Measurements from ENCODE around the gene FOXRED2. TPM values are rescaled to one million over a fixed set of nuclear protein-coding genes. Genes with fewer than 3 reads are reported as not detected.

FOXRED2 gene
- total and polyA plus RNA-seq, 2 donors (not counting 1 experiment from before 2014, with no cell fraction given): 0.86 to 7.4 TPM

- intact Hi-C loops (cut with micrococcal nuclease): no loop called here
- no peak overlapping the region for H3K4me2 ChIP-seq (replicated peaks; ENCODE audit: low read depth, low read length, poor library complexity, severe bottlenecking)
- H3K9ac ChIP-seq (ENCODE audit: low read length): no peak overlapping the region
- no peaks in the 10 kb centered on the region for H4K20me1 ChIP-seq (ENCODE audit: control insufficient read depth, insufficient read depth, low read length, poor library complexity, severe bottlenecking)
- CTCF ChIA-PET: interaction anchor here (4.4 to 29.7 kb wide), 2 partner anchors 11 to 171 kb away, joined by 16 to 607 read pairs; no protein-coding TSS in a partner anchor
- no peak for ATAC-seq (ENCODE audit: low read depth)
- DNase-seq: no peak
- H3K27me3 ChIP-seq (replicated peaks in 1 of 4; ENCODE audit: control extremely low read depth in 1 of 4, control insufficient read depth in 3 of 4, insufficient read depth in 4 of 4, low read length in 3 of 4): no peaks in the 10 kb centered on the region
- POLR2A ChIA-PET: no interaction called here
- TF ChIP-seq EZH2 (IDR thresholded peaks at IDR 0.05; ENCODE audit: borderline replicate concordance, insufficient read depth, low read depth, low read length, poor library complexity, severe bottlenecking): no peak
- TF ChIP-seq CTCF (IDR thresholded peaks at IDR 0.05): no peak
- no peak overlapping the region for H3K4me3 ChIP-seq (ENCODE audit: control extremely low read depth in 1 of 5, extremely low read depth in 1 of 5, insufficient read depth in 1 of 5, low read depth in 2 of 5, low read length in 4 of 5)
- no peak overlapping the region for H2AFZ ChIP-seq (ENCODE audit: insufficient read depth, low read depth, low read length, poor library complexity, severe bottlenecking)
- H3K27me3 Mint-ChIP-seq: no peaks in the 10 kb centered on the region
- no peak overlapping the region for H3K4me3 Mint-ChIP-seq
- no peaks in the 10 kb centered on the region for H3K9me3 ChIP-seq (ENCODE audit: control extremely low read depth in 1 of 3, control insufficient read depth in 2 of 3, insufficient read depth in 1 of 3, low read length in 2 of 3)
- H3K4me1 ChIP-seq (ENCODE audit: control insufficient read depth in 2 of 2, insufficient read depth in 2 of 2, low read length in 2 of 2): peaks cover 0 to 5% of the 10 kb centered on the region in 2 donors
- no peak overlapping the region for H3K27ac ChIP-seq (ENCODE audit: low read length in 2 of 2)
- H3K36me3 ChIP-seq (replicated peaks in 1 of 2; ENCODE audit: control extremely low read depth in 1 of 2, control insufficient read depth in 1 of 2, extremely low read depth in 1 of 2, insufficient read depth in 2 of 2, low read length in 1 of 2): peaks cover 0 to 71% of the 10 kb centered on the region in 2 experiments
- 100% methylated on average over 1 of the region's 6 CpGs for WGBS (ENCODE audit: insufficient coverage)
- no peak overlapping the region for H3K27ac Mint-ChIP-seq
- H3K4me1 Mint-ChIP-seq: peaks cover 4% of the 10 kb centered on the region
- no peaks in the 10 kb centered on the region for H3K9me3 Mint-ChIP-seq (ENCODE audit: insufficient read depth)
- peaks cover 26% of the 10 kb centered on the region for H3K79me2 ChIP-seq (ENCODE audit: control insufficient read depth, insufficient read depth, low read length)
These were observed 31.5 kb downstream of the FOXRED2 start for GRCh38 chr22:36475341-36475740.

GRCh38 chr22:36472689-36473088, 34.2 kb downstream of the FOXRED2 start:
- H3K27me3 ChIP-seq (replicated peaks in 1 of 4; ENCODE audit: control extremely low read depth in 1 of 4, control insufficient read depth in 3 of 4, insufficient read depth in 4 of 4, low read length in 3 of 4): no peaks in the 10 kb centered on the region
- no peak overlapping the region for H3K27ac Mint-ChIP-seq
- ATAC-seq (ENCODE audit: low read depth) (no peak), DNase-seq (no peak)
- WGBS (ENCODE audit: insufficient coverage): 100% methylated on average over 4 of the region's 13 CpGs
- TF ChIP-seq CTCF (IDR thresholded peaks at IDR 0.05) (no peak), EZH2 (IDR thresholded peaks at IDR 0.05; ENCODE audit: borderline replicate concordance, insufficient read depth, low read depth, low read length, poor library complexity, severe bottlenecking) (no peak)
- peaks cover 4 to 59% of the 10 kb centered on the region in 2 experiments for H3K36me3 ChIP-seq (replicated peaks in 1 of 2; ENCODE audit: control extremely low read depth in 1 of 2, control insufficient read depth in 1 of 2, extremely low read depth in 1 of 2, insufficient read depth in 2 of 2, low read length in 1 of 2)
- H2AFZ ChIP-seq (ENCODE audit: insufficient read depth, low read depth, low read length, poor library complexity, severe bottlenecking): no peak overlapping the region
- H3K79me2 ChIP-seq (ENCODE audit: control insufficient read depth, insufficient read depth, low read length): peaks cover 28% of the 10 kb centered on the region
- H3K27me3 Mint-ChIP-seq: no peaks in the 10 kb centered on the region
- peaks cover 4 to 7% of the 10 kb centered on the region in 2 donors for H3K4me1 ChIP-seq (ENCODE audit: control insufficient read depth in 2 of 2, insufficient read depth in 2 of 2, low read length in 2 of 2)
- intact Hi-C loops (cut with micrococcal nuclease): no loop called here
- no peaks in the 10 kb centered on the region for H3K9me3 Mint-ChIP-seq (ENCODE audit: insufficient read depth)
- no peak overlapping the region for H3K4me3 Mint-ChIP-seq
- no peak overlapping the region for H3K4me2 ChIP-seq (replicated peaks; ENCODE audit: low read depth, low read length, poor library complexity, severe bottlenecking)
- no peaks in the 10 kb centered on the region for H4K20me1 ChIP-seq (ENCODE audit: control insufficient read depth, insufficient read depth, low read length, poor library complexity, severe bottlenecking)
- H3K9ac ChIP-seq (ENCODE audit: low read length): no peak overlapping the region
- H3K9me3 ChIP-seq (ENCODE audit: control extremely low read depth in 1 of 3, control insufficient read depth in 2 of 3, insufficient read depth in 1 of 3, low read length in 2 of 3): no peaks in the 10 kb centered on the region
- H3K4me1 Mint-ChIP-seq: peaks cover 8% of the 10 kb centered on the region
- ChIA-PET POLR2A (no interaction called here), CTCF (interaction anchor here (0.6 to 29.7 kb wide), 4 partner anchors 14 to 1101 kb away, joined by 3 to 607 read pairs (median 10); no protein-coding TSS in a partner anchor)
- H3K4me3 ChIP-seq (ENCODE audit: control extremely low read depth in 1 of 5, extremely low read depth in 1 of 5, insufficient read depth in 1 of 5, low read depth in 2 of 5, low read length in 4 of 5): no peak overlapping the region
- no peak overlapping the region for H3K27ac ChIP-seq (ENCODE audit: low read length in 2 of 2)

Data from B cell (primary cell).